IPS-18c (cell line): Measurements from ENCODE around the gene C6orf118.

Experiments
- H3K4me3 ChIP-seq: 2 replicates; pipeline ENCODE4 v1.7.0; 2013; ENCODE audit warnings: low read depth, mild to moderate bottlenecking, low read length, moderate library complexity; ENCODE audit not compliant: insufficient read depth
- H3K9me3 ChIP-seq: one replicate; pipeline ENCODE4 v1.6.1; 2013; ENCODE audit warnings: mild to moderate bottlenecking, low read length, moderate library complexity; ENCODE audit not compliant: control insufficient read depth, insufficient read depth

Gene C6orf118

GRCh38 chr6:165266191-165266590 lies 43.2 kb downstream of the C6orf118 start:
- Histone ChIP-seq H3K9me3 (no peaks in the 10 kb centered on the region), H3K4me3 (no peak overlapping the region)

DNA sequence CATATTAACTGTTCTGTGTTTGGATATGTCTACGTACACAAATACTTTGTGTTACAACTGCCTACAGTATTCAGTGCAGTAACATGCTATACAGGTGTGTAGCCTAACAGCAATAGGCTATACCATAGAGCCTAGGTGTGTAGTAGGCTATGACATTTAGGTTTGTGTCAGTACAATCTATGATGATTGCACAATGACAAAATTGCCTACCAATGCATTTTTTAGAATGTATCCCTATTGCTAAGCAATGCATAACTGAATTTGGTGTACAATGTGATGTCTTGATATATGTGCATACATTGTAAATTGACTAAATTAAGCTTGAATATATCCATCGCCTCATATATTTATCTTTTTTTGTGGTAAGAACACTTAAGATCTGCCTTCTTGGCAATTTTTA lies 48.9 kb downstream of the C6orf118 start:
- Histone ChIP-seq H3K4me3 (no peak overlapping the region), H3K9me3 (peaks cover 6% of the 10 kb centered on the region)

- Histone ChIP-seq H3K4me3 (no peak overlapping the region), H3K9me3 (no peaks in the 10 kb centered on the region)
These were observed 59.6 kb downstream of the C6orf118 start for GRCh38 chr6:165249808-165250207.

- H3K4me3 ChIP-seq, result no peak overlapping the region
These were observed 63.7 kb downstream of the C6orf118 start for GRCh38 chr6:165245701-165246100.

DNA sequence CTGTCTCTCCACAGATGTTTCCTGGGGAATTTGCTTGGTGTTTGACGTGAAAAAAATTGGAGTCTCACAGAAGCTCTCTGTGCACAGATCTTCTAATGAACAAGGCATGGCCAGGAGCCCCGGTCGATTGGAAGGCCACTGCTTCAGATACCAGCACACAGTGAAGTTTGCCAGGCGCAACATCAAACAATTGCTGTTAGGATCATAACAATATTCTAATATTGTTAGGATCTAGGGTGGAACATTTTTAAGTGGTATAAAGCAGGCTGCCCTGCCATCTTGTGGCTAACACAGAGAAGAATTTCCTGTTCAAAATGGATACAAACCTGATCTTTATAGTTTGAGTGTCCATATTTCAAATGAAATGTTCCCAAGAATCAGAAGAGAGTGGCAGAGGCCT lies 64.1 kb downstream of the C6orf118 start:
- Histone ChIP-seq H3K4me3 (no peak overlapping the region), H3K9me3 (no peaks in the 10 kb centered on the region)

More at GRCh38 chr6:165245701-165246100, 63.7 kb downstream of the C6orf118 start:
- H3K9me3 ChIP-seq, result no peaks in the 10 kb centered on the region

DNA sequence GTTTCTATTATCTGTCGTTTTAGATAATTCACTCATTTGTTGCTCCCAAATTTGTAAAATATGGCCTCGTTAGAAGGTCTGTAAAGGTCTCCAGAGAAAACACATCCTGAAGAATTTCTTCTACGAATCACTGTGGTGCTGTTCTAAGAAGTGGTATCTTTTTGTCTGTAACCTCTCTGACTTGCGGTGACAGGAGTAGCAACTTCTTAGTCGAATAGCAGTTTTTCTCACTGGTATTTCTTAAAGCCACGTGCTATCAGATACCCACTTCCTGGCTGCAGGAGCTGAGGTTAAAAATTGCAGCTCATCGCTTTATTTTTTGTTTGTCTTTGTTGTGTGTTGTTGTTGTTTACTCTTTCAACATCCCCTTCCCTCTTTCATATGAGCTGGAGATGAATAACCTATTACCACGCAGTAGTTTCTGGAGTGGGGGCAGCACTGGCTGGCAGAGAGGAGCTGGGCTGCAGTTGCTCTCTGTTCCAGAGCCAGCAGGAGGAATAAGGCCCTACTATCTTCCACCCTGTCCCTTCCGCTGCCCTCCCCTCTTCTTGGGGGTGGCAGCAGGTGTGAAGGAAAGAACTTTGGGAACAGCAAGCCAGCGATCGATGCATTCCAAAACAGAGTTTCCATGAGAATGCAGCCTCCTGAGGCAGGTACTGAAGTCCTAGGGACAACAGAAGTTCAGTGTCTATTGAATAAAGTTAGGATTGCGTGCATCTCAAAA lies 64.7 kb downstream of the C6orf118 start:
- H3K4me3 ChIP-seq, result no peak overlapping the region
- H3K9me3 ChIP-seq, result no peaks in the 10 kb centered on the region

DNA sequence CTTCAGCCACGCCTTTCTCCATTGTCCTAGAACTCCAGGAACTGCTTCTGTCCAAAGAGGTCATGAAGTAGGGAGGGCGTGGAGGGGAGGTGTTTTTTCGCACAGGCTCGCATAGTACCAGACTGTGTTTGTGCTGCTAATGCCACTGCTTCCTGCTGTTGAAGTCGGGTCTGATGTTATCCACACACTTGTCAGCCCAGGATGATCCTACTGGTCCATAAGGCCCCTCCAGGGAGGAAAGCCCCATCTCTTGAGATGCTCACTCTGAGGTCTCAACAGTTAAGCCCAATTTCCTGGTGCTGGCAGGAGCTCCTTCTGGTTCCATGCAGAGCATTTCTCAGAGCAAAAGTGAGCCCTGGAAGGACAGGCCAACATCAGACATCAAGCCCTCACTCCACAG lies 65.6 kb downstream of the C6orf118 start:
- H3K4me3 ChIP-seq, result no peak overlapping the region
- H3K9me3 ChIP-seq, result no peaks in the 10 kb centered on the region

DNA sequence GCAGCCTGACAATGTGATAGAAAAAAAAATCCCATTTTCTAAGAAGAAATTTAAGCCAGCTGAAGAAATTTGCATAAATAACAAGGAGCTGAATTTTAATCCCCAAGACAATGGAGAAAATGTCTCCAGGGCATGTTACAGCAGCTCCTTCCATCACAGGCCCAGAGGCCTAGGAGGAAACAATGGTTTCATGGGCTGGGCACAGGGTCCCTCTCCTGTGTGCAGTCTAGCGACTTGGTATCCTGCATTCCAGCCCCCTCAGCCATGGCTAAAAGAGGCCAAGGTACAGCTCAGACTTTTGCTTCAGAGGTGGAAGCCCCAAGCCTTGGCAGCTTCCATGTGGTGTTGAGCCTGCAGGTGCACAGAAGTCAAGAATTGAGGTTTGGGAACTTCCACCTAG lies 73.1 kb downstream of the C6orf118 start:
- Histone ChIP-seq H3K4me3 (no peak overlapping the region), H3K9me3 (peaks cover 8% of the 10 kb centered on the region)

DNA sequence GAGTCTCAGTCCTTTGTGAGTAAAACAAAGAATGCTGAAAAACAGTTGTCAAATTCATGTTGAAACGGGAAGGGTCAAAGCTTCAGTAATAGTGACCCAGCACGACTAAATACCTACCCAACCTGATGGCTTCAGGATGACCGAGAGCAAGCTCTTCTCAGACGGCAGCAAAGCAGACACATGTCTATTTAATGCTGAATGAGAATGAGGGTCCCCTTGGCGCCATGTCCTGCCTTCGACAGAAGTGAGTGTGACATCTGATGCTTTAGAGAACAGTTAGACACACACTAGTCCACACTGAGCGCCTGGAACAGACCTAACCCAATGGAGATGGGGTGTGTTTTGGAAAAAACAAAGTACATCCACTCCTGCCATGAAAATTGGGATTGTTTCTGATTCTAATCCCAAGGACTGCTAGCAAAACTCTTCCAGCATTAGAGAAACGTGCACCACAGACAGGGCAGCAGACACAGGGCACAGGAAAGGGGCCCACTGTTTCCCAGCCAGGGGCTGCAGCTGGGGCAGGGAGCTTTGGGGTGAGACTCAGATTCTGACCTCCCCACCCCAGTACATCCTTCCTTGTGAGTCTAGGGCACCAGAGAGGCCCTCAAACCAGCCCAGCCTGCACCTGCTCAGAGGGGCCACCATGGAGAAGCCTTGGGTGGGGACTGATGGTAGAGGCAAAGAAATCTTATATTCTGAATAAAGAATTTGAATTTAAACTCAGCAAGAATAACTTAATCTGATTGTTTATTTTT lies 76.5 kb downstream of the C6orf118 start:
- H3K9me3 ChIP-seq, result peaks cover 8% of the 10 kb centered on the region

GRCh38 chr6:165231581-165232561 lies 77.5 kb downstream of the C6orf118 start:
- no peak overlapping the region for H3K4me3 ChIP-seq
- peaks cover 8% of the 10 kb centered on the region for H3K9me3 ChIP-seq

More for the DNA sequence above, 76.5 kb downstream of the C6orf118 start:
- H3K4me3 ChIP-seq, result no peak overlapping the region

DNA sequence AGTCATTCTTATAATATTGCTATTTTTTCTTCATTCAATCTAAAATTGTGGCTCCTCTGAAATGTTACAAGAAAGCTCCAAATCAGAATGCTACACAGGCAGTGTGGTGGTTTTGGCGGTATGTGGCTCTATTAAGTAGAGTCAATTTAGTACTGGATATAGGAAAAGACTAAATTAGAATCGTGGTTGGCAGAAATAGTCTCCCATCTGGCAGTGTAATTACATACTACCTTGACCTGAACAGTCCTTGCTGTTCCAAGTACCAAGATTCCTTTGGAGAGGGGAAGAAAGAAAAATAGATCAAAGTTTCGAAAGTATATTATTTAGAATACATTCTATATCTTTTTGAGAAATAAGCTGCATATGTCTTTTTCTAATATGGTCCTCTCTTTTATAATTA lies 78.2 kb downstream of the C6orf118 start:
- H3K9me3 ChIP-seq, result peaks cover 4% of the 10 kb centered on the region
- no peak overlapping the region for H3K4me3 ChIP-seq
